GM18870 (cell line): Measurements from ENCODE around the gene SFXN1.

Experiments used
- ATAC-seq: cut with Tn5 transposase; IDR thresholded peaks from one replicate; pipeline ENCODE4 v1.9.1; 2021; ENCODE audit warnings: moderate library complexity; ENCODE audit not compliant: unreplicated experiment

SFXN1 gene

GRCh38 chr5:175567954-175568353 lies 89.6 kb downstream of the SFXN1 start:
- ATAC-seq = no peak

- ATAC-seq = no peak
Observed at GRCh38 chr5:175569701-175570100, 91.3 kb downstream of the SFXN1 start.

GRCh38 chr5:175572886-175573285 lies 94.5 kb downstream of the SFXN1 start:
- ATAC-seq = no peak

- ATAC-seq = no peak
Observed at GRCh38 chr5:175573493-175574269, 95.3 kb downstream of the SFXN1 start.

- ATAC-seq = no peak
Observed at GRCh38 chr5:175575301-175575700, 96.9 kb downstream of the SFXN1 start.

GRCh38 chr5:175576096-175576495 lies 97.7 kb downstream of the SFXN1 start:
- no peak for ATAC-seq

DNA sequence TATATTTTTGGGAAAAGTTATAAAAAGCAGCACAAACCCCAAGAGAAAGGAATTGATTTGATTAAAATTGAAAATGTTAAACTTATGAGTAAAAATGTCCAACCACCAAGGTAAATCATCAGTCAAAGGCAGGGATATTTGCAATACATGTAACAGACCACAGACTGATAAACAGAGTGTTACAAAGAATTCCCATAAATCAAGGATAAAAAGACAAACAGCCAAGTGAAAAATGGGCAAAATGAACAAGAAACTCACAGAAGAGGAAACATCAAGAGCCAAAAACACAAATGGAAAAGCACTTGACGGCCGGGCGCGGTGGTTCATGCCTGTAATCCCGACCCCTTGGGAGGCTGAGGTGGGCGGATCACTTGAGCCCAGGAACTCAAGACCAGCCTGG lies 98.2 kb downstream of the SFXN1 start:
- no peak for ATAC-seq
